MCF 10A (cell line): Measurements from ENCODE around the gene LEFTY1. TPM values are rescaled to one million over a fixed set of nuclear protein-coding genes. Genes with fewer than 3 reads are reported as not detected.

Experiments
- BruUV-seq: library from RNA; stranded (reverse); fragments of 400-500 nt; replicated peaks from 2 replicates; lab custom pipeline; 2021; lab: Mats Ljungman, UMichigan
- CTCF ChIA-PET: fragments of 300-600 bp; sonication (Branson Sonifier 250); formaldehyde crosslinking; extraction: SDS; loops from one replicate; lab custom pipeline; 2021; ENCODE audit warnings: antibody characterized with exemption, inconsistent platforms; lab: Yijun Ruan, JAX
- POLR2A ChIA-PET: fragments of 300-600, 350-650 bp; sonication (Branson Sonifier 250); formaldehyde crosslinking; extraction: SDS; loops from one replicate; lab custom pipeline; 2020; ENCODE audit warnings: antibody characterized with exemption, inconsistent platforms; lab: Yijun Ruan, JAX
- DNase-seq: peaks from one replicate; pipeline ENCODE4 v3.0.0-alpha.2; 2018; ENCODE audit not compliant: unreplicated experiment
- H3K27ac Mint-ChIP-seq: one replicate; pipeline ENCODE4 v1.8.0; 2022; ENCODE audit warnings: mild to moderate bottlenecking, low read depth, mixed read lengths; ENCODE audit not compliant: unreplicated experiment
- H3K27me3 Mint-ChIP-seq: one replicate; pipeline ENCODE4 v1.8.0; 2022; ENCODE audit warnings: mixed read lengths; ENCODE audit not compliant: insufficient read depth, unreplicated experiment
- H3K36me3 Mint-ChIP-seq: one replicate; pipeline ENCODE4 v1.8.0; 2022; ENCODE audit warnings: mild to moderate bottlenecking, moderate library complexity, mixed read lengths; ENCODE audit not compliant: insufficient read depth, unreplicated experiment
- H3K4me1 Mint-ChIP-seq: one replicate; pipeline ENCODE4 v1.8.0; 2022; ENCODE audit warnings: mixed read lengths; ENCODE audit not compliant: insufficient read depth, unreplicated experiment
- H3K4me3 Mint-ChIP-seq: one replicate; pipeline ENCODE4 v1.8.0; 2022; ENCODE audit warnings: mild to moderate bottlenecking, moderate library complexity, mixed read lengths; ENCODE audit not compliant: unreplicated experiment
- H3K9me3 Mint-ChIP-seq: one replicate; pipeline ENCODE4 v1.8.0; 2022; ENCODE audit warnings: mixed read lengths; ENCODE audit not compliant: unreplicated experiment
- CTCF ChIP-seq: fragments of 200-600 bp; IDR thresholded peaks from one replicate; pipeline ENCODE4 v1.8.0; 2022; ENCODE audit warnings: antibody characterized with exemption, mild to moderate bottlenecking; ENCODE audit not compliant: unreplicated experiment
- intact Hi-C: fragments of 100-400 bp; cut with micrococcal nuclease; formaldehyde crosslinking; loops from 2 replicates; pipeline ENCODE4 v1.14.1; 2022
- total RNA-seq: library from RNA; stranded (reverse); gene quantifications from 2 replicates; pipeline ENCODE4 v1.2.3, GENCODE V29; 2022

The LEFTY1 gene
- total RNA-seq, 1 experiment from 2014 or later, result not detected

GRCh38 chr1:225914391-225914790 lies 25.4 kb upstream of the LEFTY1 start:
- POLR2A ChIA-PET, result interaction anchor here (1.7 to 2.9 kb wide), 2 partner anchors 9 to 32 kb away, joined by 6 to 24 read pairs; partner anchors contain the start of genes PYCR2 and TMEM63A
- H3K36me3 Mint-ChIP-seq, result peaks cover 29% of the 10 kb centered on the region
- no peak overlapping the region for H3K4me3 Mint-ChIP-seq
- BruUV-seq, result no TSS peak
- no peaks in the 10 kb centered on the region for H3K27me3 Mint-ChIP-seq
- no peak overlapping the region for H3K27ac Mint-ChIP-seq
- intact Hi-C loops, result no loop called here
- CTCF ChIA-PET, result interaction anchor here (0.7 to 0.9 kb wide), 2 partner anchors 21 to 32 kb away, joined by 3 read pairs; partner anchors contain the start of gene TMEM63A
- H3K4me1 Mint-ChIP-seq, result peaks cover 12% of the 10 kb centered on the region
- no peak for DNase-seq
- TF ChIP-seq CTCF, result no peak
- H3K9me3 Mint-ChIP-seq, result no peaks in the 10 kb centered on the region

- TF ChIP-seq CTCF, result no peak
- H3K9me3 Mint-ChIP-seq, result no peaks in the 10 kb centered on the region
- H3K27ac Mint-ChIP-seq, result no peak overlapping the region
- POLR2A ChIA-PET, result interaction anchor here (1.0 kb wide), 1 partner anchor 12 kb away, joined by 3 read pairs; no protein-coding TSS in a partner anchor
- H3K27me3 Mint-ChIP-seq, result no peaks in the 10 kb centered on the region
- no TSS peak for BruUV-seq
- intact Hi-C loops, result no loop called here
- CTCF ChIA-PET, result interaction anchor here (0.6 to 0.7 kb wide), 2 partner anchors 8 to 329 kb away, joined by 3 to 4 read pairs; no protein-coding TSS in a partner anchor
- no peaks in the 10 kb centered on the region for H3K4me1 Mint-ChIP-seq
- DNase-seq, result no peak
- H3K4me3 Mint-ChIP-seq, result no peak overlapping the region
- peaks cover 5% of the 10 kb centered on the region for H3K36me3 Mint-ChIP-seq
Measured at GRCh38 chr1:225911191-225912130, 22.5 kb upstream of the LEFTY1 start.

DNA sequence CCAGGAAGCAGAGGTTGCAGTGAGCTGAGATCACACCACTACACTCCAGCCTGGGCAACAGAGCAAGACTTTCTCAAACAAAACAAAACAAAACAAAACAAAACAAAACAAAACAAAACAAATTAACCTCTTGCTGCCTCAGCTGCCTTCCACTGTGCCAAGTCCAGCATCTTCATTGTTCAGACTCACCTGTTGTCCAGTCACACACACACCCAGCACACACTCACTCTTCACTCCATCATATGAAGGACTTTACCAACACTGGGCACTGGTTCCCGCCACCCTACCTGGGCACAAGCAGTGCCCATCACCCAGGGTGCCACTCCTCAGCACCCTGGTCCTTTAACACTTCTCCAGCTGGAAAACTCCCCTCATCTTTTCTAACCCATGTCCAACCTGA lies 20.5 kb upstream of the LEFTY1 start:
- ChIA-PET POLR2A (interaction anchor here (0.6 to 1.7 kb wide), 4 partner anchors 11 to 460 kb away, joined by 3 to 5 read pairs (median 4); no protein-coding TSS in a partner anchor), CTCF (interaction anchor here (1.0 to 1.8 kb wide), 3 partner anchors 12 to 435 kb away, joined by 3 to 8 read pairs (median 3); no protein-coding TSS in a partner anchor)
- no peak for TF ChIP-seq CTCF
- no peaks in the 10 kb centered on the region for H3K4me1 Mint-ChIP-seq
- no peaks in the 10 kb centered on the region for H3K27me3 Mint-ChIP-seq
- no TSS peak for BruUV-seq
- H3K4me3 Mint-ChIP-seq, result no peak overlapping the region
- DNase-seq, result no peak
- H3K27ac Mint-ChIP-seq, result no peak overlapping the region
- no peaks in the 10 kb centered on the region for H3K9me3 Mint-ChIP-seq
- no peaks in the 10 kb centered on the region for H3K36me3 Mint-ChIP-seq
- intact Hi-C loops, result no loop called here

DNA sequence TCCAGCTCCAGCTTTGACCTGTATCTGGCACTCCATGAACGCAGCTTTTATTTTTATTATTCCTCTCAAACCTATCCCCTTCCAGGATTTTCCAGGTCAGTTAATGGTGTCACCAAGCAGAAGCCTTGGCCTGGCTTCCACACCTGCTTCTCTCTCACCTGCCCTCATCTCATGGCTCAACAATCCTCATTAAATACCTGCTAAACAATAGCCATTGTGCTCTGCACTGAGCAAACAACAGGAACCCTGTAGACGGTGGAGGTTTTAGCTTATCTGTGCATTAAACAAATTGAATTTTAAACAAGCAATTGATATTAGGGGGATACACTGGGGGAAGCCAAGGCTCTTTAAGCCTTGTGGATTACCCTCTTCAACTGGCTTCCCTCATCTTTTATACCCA lies 19.8 kb upstream of the LEFTY1 start:
- intact Hi-C loops, result no loop called here
- H3K4me3 Mint-ChIP-seq, result no peak overlapping the region
- CTCF ChIA-PET, result interaction anchor here (0.6 to 1.8 kb wide), 4 partner anchors 12 to 434 kb away, joined by 3 to 8 read pairs (median 4); no protein-coding TSS in a partner anchor
- no peaks in the 10 kb centered on the region for H3K4me1 Mint-ChIP-seq
- H3K27me3 Mint-ChIP-seq, result no peaks in the 10 kb centered on the region
- H3K36me3 Mint-ChIP-seq, result no peaks in the 10 kb centered on the region
- no peak overlapping the region for H3K27ac Mint-ChIP-seq
- POLR2A ChIA-PET, result interaction anchor here (0.6 to 1.7 kb wide), 5 partner anchors 11 to 906 kb away, joined by 3 to 5 read pairs (median 3); no protein-coding TSS in a partner anchor
- no TSS peak for BruUV-seq
- DNase-seq, result no peak
- TF ChIP-seq CTCF, result no peak
- H3K9me3 Mint-ChIP-seq, result no peaks in the 10 kb centered on the region
